K562 (cell line): ENCODE data around the gene SCN7A. TPM values are rescaled to one million over a fixed set of nuclear protein-coding genes. Genes with fewer than 3 reads are reported as not detected.

Source experiments
- CREB1 ChIP-seq, 2 experiments: sonication (generic) in 1 of 2; formaldehyde crosslinking in 1 of 2; IDR thresholded peaks; 2 replicates each; pipeline versions ENCODE4 v1.6.1 to v1.8.0; 2012 to 2022; ENCODE audit warnings: inconsistent platforms in 1 of 2, mild to moderate bottlenecking in 1 of 2, missing genetic modification reagents in 1 of 2, moderate library complexity in 1 of 2
- EP300 ChIP-seq: IDR thresholded peaks from 2 replicates; pipeline ENCODE4 v1.6.1; 2012; ENCODE audit warnings: low read length, improper control_type of control experiment
- HNRNPH1 ChIP-seq: fragments of 200-400 bp; formaldehyde crosslinking; optimal IDR thresholded peaks from 2 replicates; pipeline ENCODE3; 2017; ENCODE audit warnings: low read depth, mild to moderate bottlenecking, low read length, moderate library complexity
- HNRNPK ChIP-seq: fragments of 200-400 bp; formaldehyde crosslinking; IDR thresholded peaks from one replicate; pipeline ENCODE4 v1.6.1; 2018; ENCODE audit warnings: mild to moderate bottlenecking, low read depth, low read length; ENCODE audit not compliant: poor library complexity, severe bottlenecking
- HNRNPL ChIP-seq: fragments of 200-400 bp; formaldehyde crosslinking; IDR thresholded peaks from 2 replicates; pipeline ENCODE4 v1.6.1; 2017; ENCODE audit warnings: low read depth, mild to moderate bottlenecking, low read length
- MYNN ChIP-seq, 2 experiments: sonication (generic); formaldehyde crosslinking in 1 of 2; IDR thresholded peaks; 2 replicates each; pipeline versions ENCODE4 v1.5.0 to v1.6.1; 2016 to 2020; ENCODE audit warnings: antibody characterized with exemption in 1 of 2, missing genetic modification reagents in 1 of 2
- STAG1 ChIP-seq: sonication (generic); formaldehyde crosslinking; IDR thresholded peaks from 2 replicates; pipeline ENCODE4 v1.5.0; 2020; ENCODE audit warnings: missing genetic modification reagents, borderline replicate concordance
- STAT5A ChIP-seq: IDR thresholded peaks from 2 replicates; pipeline ENCODE4 v1.6.1; 2012; ENCODE audit warnings: low read length, inconsistent platforms, borderline replicate concordance
- ZNF134 ChIP-seq: fragments of 250-450 bp; sonication (Bioruptor Pico); conservative IDR thresholded peaks from 2 replicates; pipeline ENCODE4 v1.4.0; 2020
- polyA plus RNA-seq, 8 experiments: library from polyadenylated mRNA; depleted of rRNA in 4 of 8; stranded (reverse) in 5 of 8; unstranded in 3 of 8; fragments of >200 nt; fragmentation: Nextera tagmentation in 2 of 8; fragmentation: Illumina TruSeq in 1 of 8; extraction: Ambion mirVana in 2 of 8; extraction: Trizol in 1 of 8; gene quantifications; 2 replicates each; pipeline versions ENCODE4 v1.2.1 to v1.2.3, GENCODE V29; 2011 to 2014; ENCODE audit warnings: inconsistent platforms in 1 of 8, missing spikeins in 1 of 8
- total RNA-seq, 7 experiments: library from RNA; depleted of rRNA in 6 of 7; stranded (reverse); fragments of >200 nt in 6 of 7; fragmentation: Illumina TruSeq in 2 of 7; extraction: Trizol in 2 of 7; gene quantifications; 2 replicates each; pipeline versions ENCODE4 v1.2.1 to v1.2.3, GENCODE V29; 2011 to 2021; ENCODE audit warnings: low replicate concordance in 1 of 7
- TF ChIP-seq, protein P1 (sequence below): fragments of 450-650 bp; IDR thresholded peaks from 2 replicates; pipeline ENCODE4 v1.6.1; 2016; ENCODE audit warnings: antibody characterized with exemption
- TF ChIP-seq, protein P2 (sequence below): fragments of 450-650 bp; conservative IDR thresholded peaks from 2 replicates; pipeline ENCODE4 v1.6.1; 2016; ENCODE audit warnings: missing genetic modification characterization, low read depth, mild to moderate bottlenecking, control low read depth, missing compliant biosample characterization
- TF ChIP-seq, protein P3 (sequence below), 2 experiments: fragments of 450-650 bp; IDR thresholded peaks; 2 replicates each; pipeline ENCODE4 v1.6.1; 2016; ENCODE audit warnings: mild to moderate bottlenecking in 2 of 2, borderline replicate concordance in 1 of 2, low read depth in 1 of 2, moderate library complexity in 1 of 2
- TF ChIP-seq, protein P4 (sequence below): fragments of 450-650 bp; formaldehyde crosslinking; IDR thresholded peaks from 2 replicates; pipeline ENCODE4 v1.4.0; 2020; ENCODE audit warnings: mild to moderate bottlenecking, mixed read lengths

The SCN7A gene
- total and polyA plus RNA-seq, 9 of the 15 experiments (the other 6 are each of a cell fraction or from before 2014, with no cell fraction given), result under 0.01 to 0.05 (median 0.03) TPM; not detected in 3

DNA sequence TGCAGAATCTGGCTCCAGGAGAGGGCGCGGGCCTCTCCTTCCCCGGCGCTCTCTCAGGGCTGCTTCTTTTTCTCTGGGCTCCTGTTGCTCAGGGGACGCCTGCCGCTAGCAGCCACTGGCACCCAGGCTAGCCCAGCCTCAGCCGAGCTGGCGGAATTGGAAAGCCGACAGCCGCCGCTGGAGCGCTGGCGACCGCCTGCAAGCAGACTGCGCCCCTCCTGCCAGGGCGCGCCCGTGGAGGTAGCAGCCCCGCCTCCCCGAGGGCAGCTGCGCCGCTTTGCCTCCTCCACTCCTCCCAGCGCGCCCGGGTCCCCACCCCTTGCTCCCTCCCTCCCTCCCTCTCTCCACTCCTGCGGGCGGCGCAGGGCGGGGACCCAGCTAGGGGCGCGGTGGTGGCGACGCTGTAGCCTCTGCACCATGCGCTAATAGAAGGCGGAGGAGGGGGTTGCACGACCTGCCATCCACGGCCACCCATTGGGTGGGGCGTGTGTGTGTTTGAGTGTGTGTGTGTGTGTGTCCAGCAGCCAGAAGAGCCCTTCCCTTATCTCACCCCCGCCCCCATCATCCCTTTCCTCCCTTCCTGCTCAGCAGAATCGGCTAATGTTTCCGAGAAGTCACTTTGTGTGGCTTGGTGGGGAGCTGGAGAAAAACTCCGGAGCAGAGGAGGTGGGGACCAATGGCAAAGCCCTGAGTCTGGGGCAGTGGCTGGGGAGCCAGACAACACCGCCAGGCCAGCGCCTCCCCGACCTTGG, 118.1 kb downstream of the SCN7A start, which contains the start of gene SCN9A (continued):
- no peak for TF ChIP-seq ZNF134 (CRISPR knock-in tag)
- TF ChIP-seq MYNN (IDR thresholded peaks at IDR 0.05), result peak; percentile 95
- TF ChIP-seq MYNN (CRISPR knock-in tag; IDR thresholded peaks at IDR 0.05), result no peak
- TF ChIP-seq, protein P1, sequence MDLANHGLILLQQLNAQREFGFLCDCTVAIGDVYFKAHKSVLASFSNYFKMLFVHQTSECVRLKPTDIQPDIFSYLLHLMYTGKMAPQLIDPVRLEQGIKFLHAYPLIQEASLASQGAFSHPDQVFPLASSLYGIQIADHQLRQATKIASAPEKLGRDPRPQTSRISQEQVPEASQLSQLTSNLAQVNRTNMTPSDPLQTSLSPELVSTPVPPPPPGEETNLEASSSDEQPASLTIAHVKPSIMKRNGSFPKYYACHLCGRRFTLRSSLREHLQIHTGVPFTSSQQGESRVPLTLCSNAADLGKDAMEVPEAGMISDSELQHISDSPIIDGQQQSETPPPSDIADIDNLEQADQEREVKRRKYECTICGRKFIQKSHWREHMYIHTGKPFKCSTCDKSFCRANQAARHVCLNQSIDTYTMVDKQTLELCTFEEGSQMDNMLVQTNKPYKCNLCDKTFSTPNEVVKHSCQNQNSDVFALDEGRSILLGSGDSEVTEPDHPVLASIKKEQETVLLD, result peak; percentile 90
- TF ChIP-seq STAG1, result no peak
- TF ChIP-seq, protein P2, sequence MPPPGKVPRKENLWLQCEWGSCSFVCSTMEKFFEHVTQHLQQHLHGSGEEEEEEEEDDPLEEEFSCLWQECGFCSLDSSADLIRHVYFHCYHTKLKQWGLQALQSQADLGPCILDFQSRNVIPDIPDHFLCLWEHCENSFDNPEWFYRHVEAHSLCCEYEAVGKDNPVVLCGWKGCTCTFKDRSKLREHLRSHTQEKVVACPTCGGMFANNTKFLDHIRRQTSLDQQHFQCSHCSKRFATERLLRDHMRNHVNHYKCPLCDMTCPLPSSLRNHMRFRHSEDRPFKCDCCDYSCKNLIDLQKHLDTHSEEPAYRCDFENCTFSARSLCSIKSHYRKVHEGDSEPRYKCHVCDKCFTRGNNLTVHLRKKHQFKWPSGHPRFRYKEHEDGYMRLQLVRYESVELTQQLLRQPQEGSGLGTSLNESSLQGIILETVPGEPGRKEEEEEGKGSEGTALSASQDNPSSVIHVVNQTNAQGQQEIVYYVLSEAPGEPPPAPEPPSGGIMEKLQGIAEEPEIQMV (tag), result no peak
- TF ChIP-seq EP300, result peak; percentile 92
- TF ChIP-seq, protein P3, sequence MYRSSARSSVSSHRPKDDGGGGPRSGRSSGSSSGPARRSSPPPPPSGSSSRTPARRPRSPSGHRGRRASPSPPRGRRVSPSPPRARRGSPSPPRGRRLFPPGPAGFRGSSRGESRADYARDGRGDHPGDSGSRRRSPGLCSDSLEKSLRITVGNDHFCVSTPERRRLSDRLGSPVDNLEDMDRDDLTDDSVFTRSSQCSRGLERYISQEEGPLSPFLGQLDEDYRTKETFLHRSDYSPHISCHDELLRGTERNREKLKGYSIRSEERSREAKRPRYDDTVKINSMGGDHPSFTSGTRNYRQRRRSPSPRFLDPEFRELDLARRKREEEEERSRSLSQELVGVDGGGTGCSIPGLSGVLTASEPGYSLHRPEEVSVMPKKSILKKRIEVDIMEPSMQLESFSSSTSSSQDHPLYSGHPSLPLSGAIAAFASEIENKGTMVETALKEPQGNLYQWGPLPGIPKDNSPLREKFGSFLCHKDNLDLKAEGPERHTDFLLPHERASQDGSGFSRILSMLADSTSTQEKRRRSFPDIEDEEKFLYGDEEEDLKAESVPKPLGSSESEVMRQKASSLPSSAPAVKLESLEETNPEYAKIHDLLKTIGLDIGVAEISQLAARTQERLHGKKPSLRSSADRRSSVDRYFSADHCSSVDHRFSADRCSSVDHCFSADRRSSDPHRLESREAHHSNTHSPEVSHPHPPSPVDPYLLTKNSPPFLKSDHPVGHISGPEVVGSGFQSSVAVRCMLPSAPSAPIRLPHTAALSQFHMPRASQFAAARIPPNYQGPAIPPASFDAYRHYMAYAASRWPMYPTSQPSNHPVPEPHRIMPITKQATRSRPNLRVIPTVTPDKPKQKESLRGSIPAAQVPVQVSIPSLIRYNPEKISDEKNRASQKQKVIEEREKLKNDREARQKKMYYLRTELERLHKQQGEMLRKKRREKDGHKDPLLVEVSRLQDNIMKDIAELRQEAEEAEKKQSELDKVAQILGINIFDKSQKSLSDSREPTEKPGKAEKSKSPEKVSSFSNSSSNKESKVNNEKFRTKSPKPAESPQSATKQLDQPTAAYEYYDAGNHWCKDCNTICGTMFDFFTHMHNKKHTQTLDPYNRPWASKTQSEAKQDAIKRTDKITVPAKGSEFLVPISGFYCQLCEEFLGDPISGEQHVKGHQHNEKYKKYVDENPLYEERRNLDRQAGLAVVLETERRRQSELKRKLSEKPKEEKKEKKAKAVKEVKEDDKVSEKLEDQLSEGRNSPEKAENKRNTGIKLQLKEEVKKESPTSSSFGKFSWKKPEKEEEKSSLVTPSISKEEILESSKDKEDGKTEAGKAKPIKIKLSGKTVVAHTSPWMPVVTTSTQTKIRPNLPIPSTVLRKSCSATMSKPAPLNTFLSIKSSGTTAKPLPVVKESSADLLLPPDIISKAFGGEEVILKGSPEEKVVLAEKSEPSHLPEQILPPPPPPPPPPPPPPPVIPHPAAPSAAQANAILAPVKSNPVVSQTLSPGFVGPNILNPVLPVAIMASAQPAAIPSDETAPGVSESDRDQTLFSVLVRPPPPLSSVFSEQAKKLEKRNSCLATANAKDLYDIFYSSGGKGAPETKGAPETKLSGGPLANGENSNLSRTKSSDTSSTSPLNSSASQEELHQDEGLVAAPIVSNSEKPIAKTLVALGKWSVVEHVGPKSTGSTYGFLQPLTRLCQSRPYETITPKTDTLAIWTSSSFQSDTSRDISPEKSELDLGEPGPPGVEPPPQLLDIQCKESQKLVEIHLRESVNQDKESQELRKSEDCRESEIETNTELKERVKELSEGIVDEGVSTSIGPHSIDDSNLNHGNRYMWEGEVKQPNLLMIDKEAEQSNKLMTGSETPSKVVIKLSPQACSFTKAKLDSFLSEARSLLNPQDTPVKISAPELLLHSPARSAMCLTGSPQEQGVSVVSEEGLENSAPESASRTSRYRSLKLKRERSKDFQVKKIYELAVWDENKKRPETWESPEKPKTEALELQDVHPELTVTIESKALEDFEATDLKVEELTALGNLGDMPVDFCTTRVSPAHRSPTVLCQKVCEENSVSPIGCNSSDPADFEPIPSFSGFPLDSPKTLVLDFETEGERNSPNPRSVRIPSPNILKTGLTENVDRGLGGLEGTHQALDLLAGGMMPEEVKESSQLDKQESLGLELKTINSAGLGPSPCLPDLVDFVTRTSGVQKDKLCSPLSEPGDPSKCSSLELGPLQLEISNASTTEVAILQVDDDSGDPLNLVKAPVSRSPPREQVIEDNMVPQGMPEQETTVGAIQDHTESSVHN (IDR thresholded peaks at IDR 0.05; ENCODE audit: borderline replicate concordance in 1 of 2, low read depth in 1 of 2), result peak in 1 of 2 experiments; percentile 65; a peak in 1 of 4 replicates
- TF ChIP-seq STAT5A, result peak; percentile 94
- TF ChIP-seq CREB1 (IDR thresholded peaks at IDR 0.05), result peak; percentile 83
- peak; percentile 80 for TF ChIP-seq CREB1 (CRISPR knock-in tag; IDR thresholded peaks at IDR 0.05)
- TF ChIP-seq HNRNPK, result peak; percentile 49
- no peak for TF ChIP-seq HNRNPH1
- TF ChIP-seq HNRNPL, result peak; percentile 96
- TF ChIP-seq, protein P4, sequence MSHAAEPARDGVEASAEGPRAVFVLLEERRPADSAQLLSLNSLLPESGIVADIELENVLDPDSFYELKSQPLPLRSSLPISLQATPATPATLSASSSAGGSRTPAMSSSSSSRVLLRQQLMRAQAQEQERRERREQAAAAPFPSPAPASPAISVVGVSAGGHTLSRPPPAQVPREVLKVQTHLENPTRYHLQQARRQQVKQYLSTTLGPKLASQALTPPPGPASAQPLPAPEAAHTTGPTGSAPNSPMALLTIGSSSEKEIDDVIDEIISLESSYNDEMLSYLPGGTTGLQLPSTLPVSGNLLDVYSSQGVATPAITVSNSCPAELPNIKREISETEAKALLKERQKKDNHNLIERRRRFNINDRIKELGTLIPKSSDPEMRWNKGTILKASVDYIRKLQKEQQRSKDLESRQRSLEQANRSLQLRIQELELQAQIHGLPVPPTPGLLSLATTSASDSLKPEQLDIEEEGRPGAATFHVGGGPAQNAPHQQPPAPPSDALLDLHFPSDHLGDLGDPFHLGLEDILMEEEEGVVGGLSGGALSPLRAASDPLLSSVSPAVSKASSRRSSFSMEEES (CRISPR knock-in tag), result no peak
